ENCODE results near the gene RAE1.

GRCh38 chr20:57309544-57310115 is 41.4 kb upstream of the RAE1 start:
- no peak for TF ChIP-seq CTCF (IDR thresholded peaks at IDR 0.05)
- no peak for TF ChIP-seq POLR2A (IDR thresholded peaks at IDR 0.05)
